Measurements from ENCODE around the gene PLCH2.

Gene PLCH2

GRCh38 chr1:2534687-2535441 is 58.8 kb downstream of the PLCH2 start:
- Histone ChIP-seq H3K9me3 (ENCODE audit: insufficient read depth, low read length) (no peaks in the 10 kb centered on the region), H3K27ac (ENCODE audit: low read depth, low read length) (no peak overlapping the region), H3K36me3 (ENCODE audit: low read length) (no peaks in the 10 kb centered on the region), H3K4me2 (ENCODE audit: low read depth, low read length, poor library complexity, severe bottlenecking) (no peak overlapping the region), H3K27me3 (ENCODE audit: low read length) (no peaks in the 10 kb centered on the region), H3K9me2 (replicated peaks; ENCODE audit: insufficient read depth, low read length) (no peaks in the 10 kb centered on the region), H3K9ac (ENCODE audit: low read length) (no peak overlapping the region), H3K4me3 (ENCODE audit: insufficient read depth, low read length, poor library complexity, severe bottlenecking) (no peak overlapping the region), H2AFZ (ENCODE audit: low read depth, low read length, severe bottlenecking) (no peak overlapping the region), H4K20me1 (ENCODE audit: low read depth, low read length) (no peaks in the 10 kb centered on the region), H3F3A (ENCODE audit: insufficient read depth) (no peaks in the 10 kb centered on the region), H3K79me2 (ENCODE audit: insufficient read depth, low read length) (no peaks in the 10 kb centered on the region)
- no peak for TF ChIP-seq CTCF (IDR thresholded peaks at IDR 0.05; ENCODE audit: insufficient read depth, low read length, poor library complexity, severe bottlenecking)
- TF ChIP-seq EZH2phosphoT487 (conservative IDR thresholded peaks at IDR 0.05; ENCODE audit: low read length): no peak

- Histone ChIP-seq H3K79me2 (ENCODE audit: insufficient read depth, low read length) (no peaks in the 10 kb centered on the region), H3K27me3 (ENCODE audit: low read length) (no peaks in the 10 kb centered on the region), H3F3A (ENCODE audit: insufficient read depth) (no peaks in the 10 kb centered on the region), H3K9ac (ENCODE audit: low read length) (no peak overlapping the region), H4K20me1 (ENCODE audit: low read depth, low read length) (no peaks in the 10 kb centered on the region), H3K4me3 (ENCODE audit: insufficient read depth, low read length, poor library complexity, severe bottlenecking) (no peak overlapping the region), H3K4me2 (ENCODE audit: low read depth, low read length, poor library complexity, severe bottlenecking) (no peak overlapping the region), H3K9me3 (ENCODE audit: insufficient read depth, low read length) (no peaks in the 10 kb centered on the region), H3K9me2 (replicated peaks; ENCODE audit: insufficient read depth, low read length) (no peaks in the 10 kb centered on the region), H3K36me3 (ENCODE audit: low read length) (no peaks in the 10 kb centered on the region), H3K27ac (ENCODE audit: low read depth, low read length) (no peak overlapping the region), H2AFZ (ENCODE audit: low read depth, low read length, severe bottlenecking) (no peak overlapping the region)
- TF ChIP-seq EZH2phosphoT487 (conservative IDR thresholded peaks at IDR 0.05; ENCODE audit: low read length): no peak
- TF ChIP-seq CTCF (IDR thresholded peaks at IDR 0.05; ENCODE audit: insufficient read depth, low read length, poor library complexity, severe bottlenecking): no peak
These were observed 59.4 kb downstream of the PLCH2 start for GRCh38 chr1:2535455-2535854.

- TF ChIP-seq EZH2phosphoT487 (conservative IDR thresholded peaks at IDR 0.05; ENCODE audit: low read length) (no peak), CTCF (IDR thresholded peaks at IDR 0.05; ENCODE audit: insufficient read depth, low read length, poor library complexity, severe bottlenecking) (no peak)
- H3K27ac ChIP-seq (ENCODE audit: low read depth, low read length): no peak overlapping the region
- no peak overlapping the region for H2AFZ ChIP-seq (ENCODE audit: low read depth, low read length, severe bottlenecking)
- H3K4me3 ChIP-seq (ENCODE audit: insufficient read depth, low read length, poor library complexity, severe bottlenecking): no peak overlapping the region
- H3K9me3 ChIP-seq (ENCODE audit: insufficient read depth, low read length): no peaks in the 10 kb centered on the region
- no peaks in the 10 kb centered on the region for H4K20me1 ChIP-seq (ENCODE audit: low read depth, low read length)
- H3K27me3 ChIP-seq (ENCODE audit: low read length): no peaks in the 10 kb centered on the region
- H3K79me2 ChIP-seq (ENCODE audit: insufficient read depth, low read length): no peaks in the 10 kb centered on the region
- no peaks in the 10 kb centered on the region for H3F3A ChIP-seq (ENCODE audit: insufficient read depth)
- H3K4me2 ChIP-seq (ENCODE audit: low read depth, low read length, poor library complexity, severe bottlenecking): no peak overlapping the region
- no peaks in the 10 kb centered on the region for H3K9me2 ChIP-seq (replicated peaks; ENCODE audit: insufficient read depth, low read length)
- H3K9ac ChIP-seq (ENCODE audit: low read length): no peak overlapping the region
- no peaks in the 10 kb centered on the region for H3K36me3 ChIP-seq (ENCODE audit: low read length)
These were observed 59.9 kb downstream of the PLCH2 start for GRCh38 chr1:2535981-2536380.
